Measurements from ENCODE around the gene MAMDC2. TPM values are rescaled to one million over a fixed set of nuclear protein-coding genes. Genes with fewer than 3 reads are reported as not detected.

Gene MAMDC2
- total and polyA plus RNA-seq, 2 donors (not counting 1 experiment from before 2014, with no cell fraction given) = not detected

DNA sequence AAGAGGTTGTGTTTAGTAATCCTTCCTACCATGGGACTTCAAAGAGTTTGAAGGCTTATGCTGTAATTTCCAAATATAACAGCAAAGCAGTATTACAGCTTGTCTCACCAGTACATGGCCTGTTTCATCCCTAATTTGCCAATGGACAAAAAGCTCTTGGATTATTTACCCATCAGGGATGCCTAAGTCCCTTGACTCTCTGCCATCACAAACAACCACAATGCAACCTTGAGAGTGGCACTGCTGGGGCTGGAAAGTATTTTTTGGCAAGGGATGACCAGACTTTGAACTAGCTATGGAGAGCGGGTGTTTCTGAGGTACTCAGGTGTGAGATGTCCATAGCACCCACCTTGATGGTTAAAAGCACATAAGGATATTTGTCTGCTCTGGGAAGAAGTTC, 9.1 kb downstream of the MAMDC2 start:
- no peak overlapping the region for H3K9ac ChIP-seq (ENCODE audit: low read length)
- DNase-seq (no peak), ATAC-seq (ENCODE audit: low read depth) (no peak)
- no peaks in the 10 kb centered on the region for H3K4me1 ChIP-seq (ENCODE audit: control insufficient read depth in 2 of 2, insufficient read depth in 2 of 2, low read length in 2 of 2)
- intact Hi-C loops (cut with micrococcal nuclease) = no loop called here
- peaks cover 0 to 3% (median 0%) of the 10 kb centered on the region in 4 experiments for H3K27me3 ChIP-seq (replicated peaks in 1 of 4; ENCODE audit: control extremely low read depth in 1 of 4, control insufficient read depth in 3 of 4, insufficient read depth in 4 of 4, low read length in 3 of 4)
- Mint-ChIP-seq H3K9me3 (ENCODE audit: insufficient read depth) (no peaks in the 10 kb centered on the region), H3K4me3 (no peak overlapping the region), H3K27ac (no peak overlapping the region), H3K4me1 (no peaks in the 10 kb centered on the region), H3K27me3 (peaks cover 43% of the 10 kb centered on the region)
- no peak overlapping the region for H2AFZ ChIP-seq (ENCODE audit: insufficient read depth, low read depth, low read length, poor library complexity, severe bottlenecking)
- no peaks in the 10 kb centered on the region for H3K36me3 ChIP-seq (replicated peaks in 1 of 2; ENCODE audit: control extremely low read depth in 1 of 2, control insufficient read depth in 1 of 2, extremely low read depth in 1 of 2, insufficient read depth in 2 of 2, low read length in 1 of 2)
- ChIA-PET POLR2A (no interaction called here), CTCF (no interaction called here)
- no peaks in the 10 kb centered on the region for H4K20me1 ChIP-seq (ENCODE audit: control insufficient read depth, insufficient read depth, low read length, poor library complexity, severe bottlenecking)
- no peak overlapping the region for H3K4me2 ChIP-seq (replicated peaks; ENCODE audit: low read depth, low read length, poor library complexity, severe bottlenecking)
- no peaks in the 10 kb centered on the region for H3K79me2 ChIP-seq (ENCODE audit: control insufficient read depth, insufficient read depth, low read length)
- H3K4me3 ChIP-seq (ENCODE audit: control extremely low read depth in 1 of 5, extremely low read depth in 1 of 5, insufficient read depth in 1 of 5, low read depth in 2 of 5, low read length in 4 of 5) = no peak overlapping the region
- H3K9me3 ChIP-seq (ENCODE audit: control extremely low read depth in 1 of 3, control insufficient read depth in 2 of 3, insufficient read depth in 1 of 3, low read length in 2 of 3) = no peaks in the 10 kb centered on the region
- no peak overlapping the region for H3K27ac ChIP-seq (ENCODE audit: low read length in 2 of 2)
- WGBS (ENCODE audit: insufficient coverage) = 80% methylated on average over 1 of the region's 1 CpG
- TF ChIP-seq, protein P1, sequence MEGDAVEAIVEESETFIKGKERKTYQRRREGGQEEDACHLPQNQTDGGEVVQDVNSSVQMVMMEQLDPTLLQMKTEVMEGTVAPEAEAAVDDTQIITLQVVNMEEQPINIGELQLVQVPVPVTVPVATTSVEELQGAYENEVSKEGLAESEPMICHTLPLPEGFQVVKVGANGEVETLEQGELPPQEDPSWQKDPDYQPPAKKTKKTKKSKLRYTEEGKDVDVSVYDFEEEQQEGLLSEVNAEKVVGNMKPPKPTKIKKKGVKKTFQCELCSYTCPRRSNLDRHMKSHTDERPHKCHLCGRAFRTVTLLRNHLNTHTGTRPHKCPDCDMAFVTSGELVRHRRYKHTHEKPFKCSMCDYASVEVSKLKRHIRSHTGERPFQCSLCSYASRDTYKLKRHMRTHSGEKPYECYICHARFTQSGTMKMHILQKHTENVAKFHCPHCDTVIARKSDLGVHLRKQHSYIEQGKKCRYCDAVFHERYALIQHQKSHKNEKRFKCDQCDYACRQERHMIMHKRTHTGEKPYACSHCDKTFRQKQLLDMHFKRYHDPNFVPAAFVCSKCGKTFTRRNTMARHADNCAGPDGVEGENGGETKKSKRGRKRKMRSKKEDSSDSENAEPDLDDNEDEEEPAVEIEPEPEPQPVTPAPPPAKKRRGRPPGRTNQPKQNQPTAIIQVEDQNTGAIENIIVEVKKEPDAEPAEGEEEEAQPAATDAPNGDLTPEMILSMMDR (IDR thresholded peaks at IDR 0.05) = no peak
- no peak for TF ChIP-seq EZH2 (IDR thresholded peaks at IDR 0.05; ENCODE audit: borderline replicate concordance, insufficient read depth, low read depth, low read length, poor library complexity, severe bottlenecking)

DNA sequence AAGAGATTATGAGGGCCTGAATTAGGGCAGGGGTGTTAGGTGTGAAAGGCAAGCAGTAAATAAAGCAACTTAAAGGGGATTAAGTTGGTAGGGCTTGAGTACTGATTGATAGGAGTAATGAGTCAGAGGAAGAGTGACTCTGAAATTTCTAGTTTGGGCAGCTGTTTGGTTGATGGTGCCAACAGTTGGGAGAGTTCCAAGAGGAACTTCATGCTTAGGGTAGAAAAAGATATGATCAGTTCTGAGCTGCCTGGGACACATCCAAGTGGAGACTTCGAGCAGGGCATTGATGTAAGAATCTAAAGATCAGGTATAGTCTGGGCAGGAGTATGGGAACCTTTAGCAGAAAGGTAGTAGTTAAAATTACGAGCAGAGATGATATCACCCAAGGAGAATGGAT, 10.2 kb downstream of the MAMDC2 start:
- TF ChIP-seq EZH2 (IDR thresholded peaks at IDR 0.05; ENCODE audit: borderline replicate concordance, insufficient read depth, low read depth, low read length, poor library complexity, severe bottlenecking) = no peak
- TF ChIP-seq, protein P1 (IDR thresholded peaks at IDR 0.05) = no peak
- H2AFZ ChIP-seq (ENCODE audit: insufficient read depth, low read depth, low read length, poor library complexity, severe bottlenecking) = no peak overlapping the region
- intact Hi-C loops (cut with micrococcal nuclease) = no loop called here
- no peak overlapping the region for H3K4me2 ChIP-seq (replicated peaks; ENCODE audit: low read depth, low read length, poor library complexity, severe bottlenecking)
- no peak overlapping the region for H3K27ac Mint-ChIP-seq
- H4K20me1 ChIP-seq (ENCODE audit: control insufficient read depth, insufficient read depth, low read length, poor library complexity, severe bottlenecking) = no peaks in the 10 kb centered on the region
- no peaks in the 10 kb centered on the region for H3K9me3 Mint-ChIP-seq (ENCODE audit: insufficient read depth)
- POLR2A ChIA-PET = no interaction called here
- H3K4me1 Mint-ChIP-seq = no peaks in the 10 kb centered on the region
- WGBS (ENCODE audit: insufficient coverage) = 28% methylated on average over 2 of the region's 2 CpGs
- no peak overlapping the region for H3K27ac ChIP-seq (ENCODE audit: low read length in 2 of 2)
- H3K4me1 ChIP-seq (ENCODE audit: control insufficient read depth in 2 of 2, insufficient read depth in 2 of 2, low read length in 2 of 2) = no peaks in the 10 kb centered on the region
- CTCF ChIA-PET = no interaction called here
- no peaks in the 10 kb centered on the region for H3K9me3 ChIP-seq (ENCODE audit: control extremely low read depth in 1 of 3, control insufficient read depth in 2 of 3, insufficient read depth in 1 of 3, low read length in 2 of 3)
- ATAC-seq (ENCODE audit: low read depth) (no peak), DNase-seq (no peak)
- no peak overlapping the region for H3K4me3 Mint-ChIP-seq
- no peaks in the 10 kb centered on the region for H3K79me2 ChIP-seq (ENCODE audit: control insufficient read depth, insufficient read depth, low read length)
- peaks cover 36% of the 10 kb centered on the region for H3K27me3 Mint-ChIP-seq
- no peaks in the 10 kb centered on the region for H3K36me3 ChIP-seq (replicated peaks in 1 of 2; ENCODE audit: control extremely low read depth in 1 of 2, control insufficient read depth in 1 of 2, extremely low read depth in 1 of 2, insufficient read depth in 2 of 2, low read length in 1 of 2)
- H3K9ac ChIP-seq (ENCODE audit: low read length) = no peak overlapping the region
- no peaks in the 10 kb centered on the region for H3K27me3 ChIP-seq (replicated peaks in 1 of 4; ENCODE audit: control extremely low read depth in 1 of 4, control insufficient read depth in 3 of 4, insufficient read depth in 4 of 4, low read length in 3 of 4)
- H3K4me3 ChIP-seq (ENCODE audit: control extremely low read depth in 1 of 5, extremely low read depth in 1 of 5, insufficient read depth in 1 of 5, low read depth in 2 of 5, low read length in 4 of 5) = no peak overlapping the region

Measured in B cell (primary cell).